HG03354 (cell line): Measurements from ENCODE around the gene PTH2.
"Not testable (repeated sequence)": the region's sequence is repeated elsewhere in the genome, so short reads cannot be mapped to it uniquely, and the experiment has no call there.

Experiments used
- ATAC-seq: cut with Tn5 transposase; IDR thresholded peaks from one replicate; pipeline ENCODE4 v1.9.1; 2021; ENCODE audit warnings: mild to moderate bottlenecking; ENCODE audit not compliant: unreplicated experiment, poor library complexity, severe bottlenecking

PTH2 gene

GRCh38 chr19:49391581-49392399 lies 31.5 kb downstream of the PTH2 start:
- no peak for ATAC-seq

DNA sequence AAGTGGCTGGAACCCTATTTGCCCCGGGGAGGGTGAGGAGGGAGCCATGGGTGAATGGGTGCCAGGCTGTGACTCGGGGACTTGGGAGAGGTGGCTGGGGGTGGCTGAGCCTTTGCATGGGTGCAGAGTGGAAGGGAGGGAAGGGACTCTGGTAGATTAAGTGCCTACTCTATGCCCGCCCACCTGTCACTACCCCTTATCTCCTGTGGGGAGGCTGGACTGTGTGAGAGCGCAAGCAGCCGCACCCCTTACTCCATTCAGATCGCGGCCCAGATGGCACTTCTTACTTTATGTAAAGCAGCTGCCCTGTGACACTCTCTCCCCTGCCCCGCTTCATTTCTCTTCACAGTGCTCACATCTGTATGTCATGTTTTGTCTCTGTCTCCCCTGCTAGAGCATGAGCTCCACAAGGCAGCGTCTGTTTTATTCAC lies 32.3 kb downstream of the PTH2 start:
- ATAC-seq = no peak

DNA sequence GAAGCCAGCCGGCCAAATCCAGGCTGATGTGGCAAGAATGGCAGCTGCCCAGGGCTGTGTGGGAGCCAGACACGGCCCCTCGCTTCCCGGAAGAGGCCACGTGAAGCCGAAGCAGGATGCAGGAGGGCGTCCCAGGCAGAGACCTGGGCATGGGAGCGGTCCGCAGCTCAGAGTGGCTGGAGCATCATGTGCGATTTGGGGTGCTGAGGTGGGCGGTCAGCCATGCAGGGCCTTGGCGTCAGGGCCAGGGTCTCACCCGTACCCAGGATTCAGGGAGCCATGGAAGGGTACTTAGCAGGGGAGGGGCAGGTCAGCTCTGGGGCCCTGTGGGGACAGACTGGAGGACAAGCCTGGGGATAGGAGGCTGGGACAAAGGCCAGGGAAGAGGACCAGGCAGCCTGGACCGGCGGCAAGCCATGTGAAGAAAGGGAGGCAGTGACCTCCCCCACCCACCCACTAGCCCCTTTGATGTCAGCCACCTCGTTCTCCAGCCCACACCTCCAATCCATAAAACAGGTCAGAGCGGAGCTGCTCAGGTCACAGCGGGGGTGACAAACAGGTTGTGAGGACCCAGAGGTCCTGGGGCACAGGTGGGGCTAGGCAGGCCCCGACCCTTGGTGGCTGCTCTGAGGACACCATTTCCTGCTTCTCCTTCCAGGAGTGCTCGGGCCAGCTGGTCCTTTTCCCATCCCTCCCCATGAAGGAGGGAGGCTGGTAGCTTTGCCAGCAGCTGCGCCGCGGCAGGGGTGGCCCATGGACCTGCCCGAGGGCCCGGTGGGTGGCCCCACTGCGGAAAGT lies 32.9 kb downstream of the PTH2 start:
- ATAC-seq = no peak

DNA sequence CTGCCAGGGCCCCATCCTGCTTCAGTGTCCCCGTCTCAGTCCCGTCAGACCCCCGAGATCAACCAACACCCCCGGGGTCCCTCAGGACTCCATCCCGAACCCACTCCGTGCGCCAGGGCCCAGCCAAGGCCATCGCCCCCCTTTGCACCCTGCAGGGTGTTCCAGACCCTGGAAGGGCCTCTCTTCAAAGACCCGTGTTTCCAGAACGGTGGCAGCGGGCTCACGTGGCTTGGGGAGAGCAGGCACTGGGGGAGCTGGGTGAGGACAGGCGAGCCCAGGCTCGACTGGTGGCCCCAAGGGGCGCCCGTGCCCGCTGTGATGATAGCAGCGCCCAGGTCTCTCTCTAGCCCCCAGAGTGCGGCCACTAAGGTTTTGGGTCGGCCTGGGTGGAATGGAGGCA lies 33.8 kb downstream of the PTH2 start:
- ATAC-seq = no peak

DNA sequence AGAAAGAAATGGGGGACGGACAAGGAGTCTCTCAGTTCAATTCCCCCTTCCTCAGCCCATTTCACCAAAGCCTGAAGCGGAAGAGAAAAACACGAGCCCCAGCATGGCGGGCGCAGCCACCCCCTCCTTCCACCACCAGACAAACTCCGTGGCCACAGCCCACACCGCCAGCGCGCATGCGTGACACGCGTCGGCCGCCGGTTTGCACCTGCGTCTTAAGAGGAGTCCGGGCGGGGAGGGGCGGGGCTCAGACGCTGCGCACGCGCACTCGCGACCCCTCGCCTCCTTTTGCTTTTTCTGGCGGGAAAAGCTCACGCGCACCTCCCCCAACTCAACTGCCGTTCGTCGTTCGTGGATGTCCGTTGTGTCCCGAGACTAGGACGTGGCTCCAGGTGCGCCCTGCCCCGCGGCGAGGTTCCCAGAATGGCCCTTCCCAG lies 35.3 kb downstream of the PTH2 start, which contains the start of gene KASH5:
Gene KASH5 (plus strand): TSS at position 314 of the 437 bp plus-strand sequence. CDS start 2,635 bp downstream, outside the sequence.
- no peak for ATAC-seq

- no peak for ATAC-seq
Measured at GRCh38 chr19:49383599-49383998, 39.6 kb downstream of the PTH2 start.

GRCh38 chr19:49382639-49383038 lies 40.6 kb downstream of the PTH2 start:
- ATAC-seq = no peak

GRCh38 chr19:49380391-49380790 lies 42.9 kb downstream of the PTH2 start:
- no peak for ATAC-seq

DNA sequence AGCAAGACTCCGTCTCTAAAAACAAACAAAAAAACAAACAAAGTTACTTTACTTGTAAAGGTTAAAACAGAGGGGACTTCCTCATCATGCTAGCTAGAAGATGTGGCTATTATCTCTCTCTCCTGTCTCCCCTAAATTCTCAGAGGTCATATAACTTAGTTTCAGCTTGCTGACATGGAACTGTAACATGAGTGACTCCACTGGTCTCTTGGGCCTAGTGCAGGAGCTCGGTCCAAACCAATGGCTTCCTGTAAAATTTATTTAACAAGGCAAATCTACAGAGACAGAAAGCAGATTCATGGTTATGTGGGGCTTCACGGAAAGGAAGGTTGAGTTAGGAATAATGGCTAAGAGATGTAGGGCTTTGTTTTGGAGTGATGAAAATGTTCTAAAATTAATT lies 44.7 kb downstream of the PTH2 start:
- ATAC-seq = no peak

DNA sequence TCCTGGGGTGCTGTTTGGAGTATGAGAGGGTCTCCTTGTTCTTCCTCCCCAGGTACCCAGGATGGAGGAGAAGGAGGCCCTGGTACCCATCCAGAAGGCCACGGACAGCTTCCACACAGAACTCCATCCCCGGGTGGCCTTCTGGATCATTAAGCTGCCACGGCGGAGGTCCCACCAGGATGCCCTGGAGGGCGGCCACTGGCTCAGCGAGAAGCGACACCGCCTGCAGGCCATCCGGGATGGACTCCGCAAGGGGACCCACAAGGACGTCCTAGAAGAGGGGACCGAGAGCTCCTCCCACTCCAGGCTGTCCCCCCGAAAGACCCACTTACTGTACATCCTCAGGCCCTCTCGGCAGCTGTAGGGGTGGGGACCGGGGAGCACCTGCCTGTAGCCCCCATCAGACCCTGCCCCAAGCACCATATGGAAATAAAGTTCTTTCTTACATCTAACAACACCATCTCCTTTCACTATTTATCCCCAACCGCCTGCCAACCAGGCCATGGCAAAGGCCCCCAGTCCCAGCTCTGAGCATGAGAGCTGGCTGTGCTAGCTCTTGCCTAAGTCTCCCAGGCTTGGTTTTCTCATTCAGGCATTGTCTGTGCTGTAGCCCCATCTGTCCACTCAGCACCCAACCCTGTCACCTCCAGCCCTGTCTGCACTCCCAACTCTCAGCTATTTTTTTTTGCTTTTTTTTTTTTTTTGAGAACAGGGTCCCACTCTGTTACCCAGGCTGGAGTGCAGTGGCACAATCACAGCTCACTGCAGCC lies 48.4 kb downstream of the PTH2 start:
- ATAC-seq = no peak

DNA sequence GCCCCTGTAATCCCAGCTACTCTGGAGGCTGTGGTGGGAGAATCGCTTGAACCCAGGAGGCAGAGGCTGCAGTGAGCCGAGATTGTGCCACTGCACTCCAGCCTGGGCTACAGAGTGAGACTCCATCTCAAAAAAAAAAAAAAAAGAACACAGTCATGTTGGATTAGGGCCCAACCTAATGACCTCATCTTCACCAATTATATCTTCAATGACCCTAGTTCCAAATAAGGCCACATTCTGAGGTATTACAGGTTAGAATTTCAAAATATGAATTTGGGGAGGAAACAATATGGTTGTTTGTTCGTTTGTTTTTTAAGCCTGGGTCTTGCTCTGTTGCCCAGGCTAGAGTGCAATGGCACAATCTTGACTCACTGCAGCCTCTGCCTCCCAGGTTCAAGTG lies 50.1 kb downstream of the PTH2 start:
- not testable (repeated sequence) for ATAC-seq
